ENCODE data around the gene ARMH3. TPM values are rescaled to one million over a fixed set of nuclear protein-coding genes. Genes with fewer than 3 reads are reported as not detected.

ARMH3 gene
- total RNA-seq, 1 donor from 2014 or later: 48.1 TPM

- H3K27me3 Mint-ChIP-seq (ENCODE audit: unreplicated experiment): peaks cover 2% of the 10 kb centered on the region
- no peak for DNase-seq
- H3K36me3 Mint-ChIP-seq (ENCODE audit: unreplicated experiment): no peaks in the 10 kb centered on the region
- peaks cover 1% of the 10 kb centered on the region for H3K9me3 Mint-ChIP-seq (ENCODE audit: unreplicated experiment)
- peaks cover 18% of the 10 kb centered on the region for H3K4me1 Mint-ChIP-seq (ENCODE audit: low read depth, unreplicated experiment)
- no peak overlapping the region for H3K4me3 Mint-ChIP-seq (ENCODE audit: unreplicated experiment)
- no peak for TF ChIP-seq CTCF (IDR thresholded peaks at IDR 0.05; ENCODE audit: partially characterized antibody, unreplicated experiment)
- no peak overlapping the region for H3K27ac Mint-ChIP-seq (ENCODE audit: unreplicated experiment)
These were observed 143.3 kb downstream of the ARMH3 start for GRCh38 chr10:101912561-101913179.

- no peak overlapping the region for H3K4me3 Mint-ChIP-seq (ENCODE audit: unreplicated experiment)
- TF ChIP-seq CTCF (IDR thresholded peaks at IDR 0.05; ENCODE audit: partially characterized antibody, unreplicated experiment): no peak
- no peak overlapping the region for H3K27ac Mint-ChIP-seq (ENCODE audit: unreplicated experiment)
- DNase-seq: no peak
- peaks cover 49% of the 10 kb centered on the region for H3K4me1 Mint-ChIP-seq (ENCODE audit: low read depth, unreplicated experiment)
- H3K36me3 Mint-ChIP-seq (ENCODE audit: unreplicated experiment): no peaks in the 10 kb centered on the region
- peaks cover 14% of the 10 kb centered on the region for H3K9me3 Mint-ChIP-seq (ENCODE audit: unreplicated experiment)
- H3K27me3 Mint-ChIP-seq (ENCODE audit: unreplicated experiment): peaks cover 9% of the 10 kb centered on the region
These were observed 149.3 kb downstream of the ARMH3 start for GRCh38 chr10:101906586-101907183.

GRCh38 chr10:101905251-101905650 is 150.7 kb downstream of the ARMH3 start:
- Mint-ChIP-seq H3K9me3 (ENCODE audit: unreplicated experiment) (peaks cover 24% of the 10 kb centered on the region), H3K36me3 (ENCODE audit: unreplicated experiment) (no peaks in the 10 kb centered on the region), H3K4me3 (ENCODE audit: unreplicated experiment) (peak overlapping the region; percentile 35), H3K4me1 (ENCODE audit: low read depth, unreplicated experiment) (peaks cover 63% of the 10 kb centered on the region), H3K27me3 (ENCODE audit: unreplicated experiment) (peaks cover 19% of the 10 kb centered on the region), H3K27ac (ENCODE audit: unreplicated experiment) (peak overlapping the region; percentile 41)
- TF ChIP-seq CTCF (IDR thresholded peaks at IDR 0.05; ENCODE audit: partially characterized antibody, unreplicated experiment): no peak
- DNase-seq: no peak

GRCh38 chr10:101903827-101904550 is 152.0 kb downstream of the ARMH3 start:
- H3K36me3 Mint-ChIP-seq (ENCODE audit: unreplicated experiment): no peaks in the 10 kb centered on the region
- peaks cover 19% of the 10 kb centered on the region for H3K27me3 Mint-ChIP-seq (ENCODE audit: unreplicated experiment)
- peak overlapping the region; percentile 67 for H3K4me3 Mint-ChIP-seq (ENCODE audit: unreplicated experiment)
- peaks cover 24% of the 10 kb centered on the region for H3K9me3 Mint-ChIP-seq (ENCODE audit: unreplicated experiment)
- DNase-seq: peak; percentile 69
- peaks cover 60% of the 10 kb centered on the region for H3K4me1 Mint-ChIP-seq (ENCODE audit: low read depth, unreplicated experiment)
- H3K27ac Mint-ChIP-seq (ENCODE audit: unreplicated experiment): peak overlapping the region; percentile 74
- no peak for TF ChIP-seq CTCF (IDR thresholded peaks at IDR 0.05; ENCODE audit: partially characterized antibody, unreplicated experiment)

GRCh38 chr10:101902820-101903145 is 153.2 kb downstream of the ARMH3 start:
- Mint-ChIP-seq H3K36me3 (ENCODE audit: unreplicated experiment) (no peaks in the 10 kb centered on the region), H3K27ac (ENCODE audit: unreplicated experiment) (peak overlapping the region; percentile 94), H3K4me1 (ENCODE audit: low read depth, unreplicated experiment) (peaks cover 57% of the 10 kb centered on the region), H3K4me3 (ENCODE audit: unreplicated experiment) (peak overlapping the region; percentile 66), H3K9me3 (ENCODE audit: unreplicated experiment) (peaks cover 23% of the 10 kb centered on the region), H3K27me3 (ENCODE audit: unreplicated experiment) (peaks cover 17% of the 10 kb centered on the region)
- TF ChIP-seq CTCF (IDR thresholded peaks at IDR 0.05; ENCODE audit: partially characterized antibody, unreplicated experiment): no peak
- no peak for DNase-seq
